ENCODE data around the gene MYO19. TPM values are rescaled to one million over a fixed set of nuclear protein-coding genes. Genes with fewer than 3 reads are reported as not detected.

The MYO19 gene
- total and polyA plus RNA-seq, 9 of the 15 experiments (the other 6 are each of a cell fraction or from before 2014, with no cell fraction given): 21.6 to 176 (median 129) TPM

DNA sequence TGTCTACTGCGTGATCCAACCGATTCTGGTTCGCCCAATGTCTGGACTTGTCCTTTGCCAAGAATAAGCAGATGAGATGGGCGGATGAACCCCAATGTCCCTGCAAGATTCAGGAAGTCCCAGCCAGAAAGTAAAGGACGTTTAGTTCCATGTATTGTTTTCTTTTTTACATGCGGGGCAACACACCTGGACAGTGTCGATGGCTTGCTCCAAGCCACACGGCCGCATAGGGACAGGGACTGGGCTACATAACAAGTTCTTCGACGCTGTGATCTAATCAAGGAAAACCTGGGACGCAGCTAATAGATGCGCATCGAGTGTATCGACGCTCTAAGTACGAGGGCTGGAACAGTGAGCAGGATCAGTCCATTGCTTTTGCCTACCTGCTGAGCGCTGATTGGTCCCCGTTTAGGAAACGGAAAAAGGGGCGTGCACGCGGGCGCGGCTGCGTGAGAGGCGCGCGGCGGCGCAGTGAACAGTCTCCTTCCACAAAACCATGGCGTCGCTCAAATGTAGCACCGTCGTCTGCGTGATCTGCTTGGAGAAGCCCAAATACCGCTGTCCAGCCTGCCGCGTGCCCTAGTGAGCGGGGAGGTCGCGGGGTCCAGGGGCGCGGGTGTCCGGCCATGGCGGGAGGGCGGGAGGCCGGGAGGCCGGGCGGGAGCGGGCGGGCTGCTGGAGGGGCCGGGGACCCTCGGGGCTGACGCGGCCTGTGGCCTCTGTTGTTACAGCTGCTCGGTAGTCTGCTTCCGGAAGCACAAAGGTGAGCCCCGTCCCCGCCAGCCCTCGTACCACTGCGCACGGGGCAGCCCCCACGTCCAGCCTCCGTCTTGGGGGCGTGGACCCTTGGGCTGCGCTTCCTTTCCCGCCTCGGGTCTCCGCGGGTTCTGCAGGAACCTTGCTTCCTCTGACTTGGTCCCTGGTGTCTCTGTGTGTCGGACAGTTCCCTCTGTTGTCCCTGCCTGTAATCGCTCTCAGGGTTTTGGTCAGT lies 48.2 kb downstream of the MYO19 start, which contains the start of gene ZNHIT3 (continued):
- TF ChIP-seq TRIM24 (IDR thresholded peaks at IDR 0.05) (no peak), POLR3G (IDR thresholded peaks at IDR 0.05; ENCODE audit: extremely low read depth, insufficient read length, insufficient replicate concordance) (no peak), TCF7 (IDR thresholded peaks at IDR 0.05; ENCODE audit: borderline replicate concordance) (no peak), BHLHE40 (IDR thresholded peaks at IDR 0.05; ENCODE audit: low read length) (no peak), PATZ1 (CRISPR knock-in tag; IDR thresholded peaks at IDR 0.05; ENCODE audit: borderline replicate concordance) (no peak), ZNF75A (CRISPR knock-in tag; IDR thresholded peaks at IDR 0.05) (no peak), ARID3A (IDR thresholded peaks at IDR 0.05; ENCODE audit: borderline replicate concordance, low read depth, low read length) (peak; percentile 83; the same call in 1 of the 2 replicates), ZBTB8A (IDR thresholded peaks at IDR 0.05; ENCODE audit: partially characterized antibody) (no peak), ZBTB49 (CRISPR knock-in tag; IDR thresholded peaks at IDR 0.05; ENCODE audit: borderline replicate concordance) (no peak), WHSC1 (IDR thresholded peaks at IDR 0.05; ENCODE audit: low read length) (no peak), DACH1 (IDR thresholded peaks at IDR 0.05; ENCODE audit: partially characterized antibody) (peak; percentile 94), SMARCE1 (IDR thresholded peaks at IDR 0.05) (no peak), PTRF (tag; IDR thresholded peaks at IDR 0.05) (no peak)
- TF ChIP-seq, protein P1, sequence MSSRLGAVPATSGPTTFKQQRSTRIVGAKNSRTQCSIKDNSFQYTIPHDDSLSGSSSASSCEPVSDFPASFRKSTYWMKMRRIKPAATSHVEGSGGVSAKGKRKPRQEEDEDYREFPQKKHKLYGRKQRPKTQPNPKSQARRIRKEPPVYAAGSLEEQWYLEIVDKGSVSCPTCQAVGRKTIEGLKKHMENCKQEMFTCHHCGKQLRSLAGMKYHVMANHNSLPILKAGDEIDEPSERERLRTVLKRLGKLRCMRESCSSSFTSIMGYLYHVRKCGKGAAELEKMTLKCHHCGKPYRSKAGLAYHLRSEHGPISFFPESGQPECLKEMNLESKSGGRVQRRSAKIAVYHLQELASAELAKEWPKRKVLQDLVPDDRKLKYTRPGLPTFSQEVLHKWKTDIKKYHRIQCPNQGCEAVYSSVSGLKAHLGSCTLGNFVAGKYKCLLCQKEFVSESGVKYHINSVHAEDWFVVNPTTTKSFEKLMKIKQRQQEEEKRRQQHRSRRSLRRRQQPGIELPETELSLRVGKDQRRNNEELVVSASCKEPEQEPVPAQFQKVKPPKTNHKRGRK (tag; IDR thresholded peaks at IDR 0.05): no peak
- TF ChIP-seq, protein P2, sequence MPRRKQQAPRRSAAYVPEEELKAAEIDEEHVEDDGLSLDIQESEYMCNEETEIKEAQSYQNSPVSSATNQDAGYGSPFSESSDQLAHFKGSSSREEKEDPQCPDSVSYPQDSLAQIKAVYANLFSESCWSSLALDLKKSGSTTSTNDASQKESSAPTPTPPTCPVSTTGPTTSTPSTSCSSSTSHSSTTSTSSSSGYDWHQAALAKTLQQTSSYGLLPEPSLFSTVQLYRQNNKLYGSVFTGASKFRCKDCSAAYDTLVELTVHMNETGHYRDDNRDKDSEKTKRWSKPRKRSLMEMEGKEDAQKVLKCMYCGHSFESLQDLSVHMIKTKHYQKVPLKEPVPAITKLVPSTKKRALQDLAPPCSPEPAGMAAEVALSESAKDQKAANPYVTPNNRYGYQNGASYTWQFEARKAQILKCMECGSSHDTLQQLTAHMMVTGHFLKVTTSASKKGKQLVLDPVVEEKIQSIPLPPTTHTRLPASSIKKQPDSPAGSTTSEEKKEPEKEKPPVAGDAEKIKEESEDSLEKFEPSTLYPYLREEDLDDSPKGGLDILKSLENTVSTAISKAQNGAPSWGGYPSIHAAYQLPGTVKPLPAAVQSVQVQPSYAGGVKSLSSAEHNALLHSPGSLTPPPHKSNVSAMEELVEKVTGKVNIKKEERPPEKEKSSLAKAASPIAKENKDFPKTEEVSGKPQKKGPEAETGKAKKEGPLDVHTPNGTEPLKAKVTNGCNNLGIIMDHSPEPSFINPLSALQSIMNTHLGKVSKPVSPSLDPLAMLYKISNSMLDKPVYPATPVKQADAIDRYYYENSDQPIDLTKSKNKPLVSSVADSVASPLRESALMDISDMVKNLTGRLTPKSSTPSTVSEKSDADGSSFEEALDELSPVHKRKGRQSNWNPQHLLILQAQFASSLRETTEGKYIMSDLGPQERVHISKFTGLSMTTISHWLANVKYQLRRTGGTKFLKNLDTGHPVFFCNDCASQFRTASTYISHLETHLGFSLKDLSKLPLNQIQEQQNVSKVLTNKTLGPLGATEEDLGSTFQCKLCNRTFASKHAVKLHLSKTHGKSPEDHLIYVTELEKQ (CRISPR knock-in tag; IDR thresholded peaks at IDR 0.05): no peak

Data from K562 (cell line).